ENCODE measurements around the gene CD300LG. TPM values are rescaled to one million over a fixed set of nuclear protein-coding genes. Genes with fewer than 3 reads are reported as not detected.

Gene CD300LG
- total RNA-seq, 1 experiment from 2014 or later = not detected

GRCh38 chr17:43874293-43874692, 27.3 kb downstream of the CD300LG start:
- no peaks in the 10 kb centered on the region for H3K9me3 ChIP-seq (ENCODE audit: low read depth, low read length, poor library complexity, severe bottlenecking)
- no peaks in the 10 kb centered on the region for H3K4me1 ChIP-seq (ENCODE audit: insufficient read depth, low read length, poor library complexity, severe bottlenecking)
- TF ChIP-seq CTCF (conservative IDR thresholded peaks at IDR 0.05; ENCODE audit: low read depth, low read length) (no peak), EZH2 (IDR thresholded peaks at IDR 0.05; ENCODE audit: borderline replicate concordance, low read depth, low read length, poor library complexity, severe bottlenecking) (no peak)
- H3K27ac ChIP-seq (ENCODE audit: low read depth, low read length, poor library complexity, severe bottlenecking) = no peak overlapping the region
- no peaks in the 10 kb centered on the region for H3K36me3 ChIP-seq (ENCODE audit: insufficient read depth, low read length, poor library complexity, severe bottlenecking)
- BruUV-seq (replicated peaks) = no TSS peak
- intact Hi-C loops (cut with micrococcal nuclease; ENCODE audit: unreplicated experiment) = no loop called here
- POLR2A ChIA-PET (ENCODE audit: low non-redundant PET) = no interaction called here
- no peaks in the 10 kb centered on the region for H3K27me3 ChIP-seq (replicated peaks; ENCODE audit: insufficient read depth, low read depth, low read length, poor library complexity)
- no peak for DNase-seq (ENCODE audit: low spot score)
- CTCF ChIA-PET = no interaction called here
- no peak overlapping the region for H3K4me3 ChIP-seq (ENCODE audit: low read depth, low read length, poor library complexity, severe bottlenecking)

DNA sequence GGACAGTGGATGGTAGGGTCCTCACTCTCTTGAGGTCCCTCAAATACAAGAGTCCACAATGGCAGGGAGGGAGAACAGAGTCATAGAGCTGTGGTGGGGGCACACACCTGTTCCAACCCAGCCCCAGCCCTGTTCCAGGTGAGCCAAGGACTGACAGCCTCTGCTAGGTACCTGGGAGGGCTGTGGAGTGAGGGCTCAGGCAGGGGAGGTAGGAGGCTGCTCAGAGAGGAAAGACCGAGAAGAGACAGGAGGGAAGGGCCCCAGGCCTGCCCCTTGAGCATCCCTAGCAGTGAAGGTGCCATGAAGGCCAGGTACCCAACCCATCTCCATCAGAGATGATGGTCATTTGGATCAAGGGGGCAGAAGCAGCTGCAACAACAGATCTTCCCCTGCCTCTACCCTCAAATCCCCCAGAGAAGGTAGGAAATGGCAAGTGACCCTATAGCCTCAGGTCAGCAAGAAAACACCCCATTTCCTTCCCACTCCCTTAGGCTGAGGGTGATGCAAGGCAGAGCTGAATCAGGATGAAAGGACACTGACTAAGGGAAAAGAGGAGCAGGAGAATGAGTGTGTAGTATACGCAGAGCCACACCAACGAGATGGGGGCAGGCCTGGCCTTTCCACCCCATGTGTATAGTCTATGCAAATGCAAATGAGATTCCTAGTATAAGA, 28.6 kb downstream of the CD300LG start:
- no TSS peak for BruUV-seq (replicated peaks)
- Histone ChIP-seq H3K36me3 (ENCODE audit: insufficient read depth, low read length, poor library complexity, severe bottlenecking) (no peaks in the 10 kb centered on the region), H3K9me3 (ENCODE audit: low read depth, low read length, poor library complexity, severe bottlenecking) (no peaks in the 10 kb centered on the region), H3K27me3 (replicated peaks; ENCODE audit: insufficient read depth, low read depth, low read length, poor library complexity) (no peaks in the 10 kb centered on the region), H3K4me1 (ENCODE audit: insufficient read depth, low read length, poor library complexity, severe bottlenecking) (no peaks in the 10 kb centered on the region), H3K27ac (ENCODE audit: low read depth, low read length, poor library complexity, severe bottlenecking) (no peak overlapping the region), H3K4me3 (ENCODE audit: low read depth, low read length, poor library complexity, severe bottlenecking) (no peak overlapping the region)
- POLR2A ChIA-PET (ENCODE audit: low non-redundant PET) = no interaction called here
- CTCF ChIA-PET = no interaction called here
- no peak for DNase-seq (ENCODE audit: low spot score)
- intact Hi-C loops (cut with micrococcal nuclease; ENCODE audit: unreplicated experiment) = no loop called here
- no peak for TF ChIP-seq EZH2 (IDR thresholded peaks at IDR 0.05; ENCODE audit: borderline replicate concordance, low read depth, low read length, poor library complexity, severe bottlenecking)
- TF ChIP-seq CTCF (conservative IDR thresholded peaks at IDR 0.05; ENCODE audit: low read depth, low read length) = no peak

DNA sequence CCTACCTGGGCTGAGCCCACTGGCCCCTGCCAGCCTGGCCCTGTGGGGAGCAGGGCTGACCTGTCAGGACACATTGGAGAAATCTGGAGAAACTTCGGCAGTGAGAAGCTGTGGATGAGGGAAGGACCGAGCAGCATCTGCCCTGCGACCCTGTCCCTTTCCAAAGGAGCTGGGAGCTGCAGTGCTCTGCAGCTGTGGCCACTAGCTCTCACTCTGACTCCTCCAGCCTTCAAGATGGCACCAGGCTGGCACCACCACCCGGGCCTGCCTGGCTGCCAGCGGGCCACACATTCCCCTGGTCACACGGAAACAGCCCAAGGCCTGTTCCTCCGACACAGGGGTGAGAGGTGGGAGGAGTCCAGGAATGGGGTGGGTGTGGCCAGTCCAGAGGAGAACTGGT, 30.1 kb downstream of the CD300LG start:
- intact Hi-C loops (cut with micrococcal nuclease; ENCODE audit: unreplicated experiment) = no loop called here
- BruUV-seq (replicated peaks) = no TSS peak
- POLR2A ChIA-PET (ENCODE audit: low non-redundant PET) = no interaction called here

More for the DNA sequence above, 30.1 kb downstream of the CD300LG start:
- no peaks in the 10 kb centered on the region for H3K27me3 ChIP-seq (replicated peaks; ENCODE audit: insufficient read depth, low read depth, low read length, poor library complexity)
- H3K36me3 ChIP-seq (ENCODE audit: insufficient read depth, low read length, poor library complexity, severe bottlenecking) = no peaks in the 10 kb centered on the region
- H3K4me1 ChIP-seq (ENCODE audit: insufficient read depth, low read length, poor library complexity, severe bottlenecking) = no peaks in the 10 kb centered on the region
- no peaks in the 10 kb centered on the region for H3K9me3 ChIP-seq (ENCODE audit: low read depth, low read length, poor library complexity, severe bottlenecking)
- H3K27ac ChIP-seq (ENCODE audit: low read depth, low read length, poor library complexity, severe bottlenecking) = no peak overlapping the region
- no peak for TF ChIP-seq EZH2 (IDR thresholded peaks at IDR 0.05; ENCODE audit: borderline replicate concordance, low read depth, low read length, poor library complexity, severe bottlenecking)
- no peak for TF ChIP-seq CTCF (conservative IDR thresholded peaks at IDR 0.05; ENCODE audit: low read depth, low read length)
- CTCF ChIA-PET = no interaction called here
- no peak for DNase-seq (ENCODE audit: low spot score)
- H3K4me3 ChIP-seq (ENCODE audit: low read depth, low read length, poor library complexity, severe bottlenecking) = no peak overlapping the region
